GM12892 (cell line): Measurements from ENCODE around the gene ECHS1.
A peak's percentile ranks its signal among the peaks of the same experiment; 100 is the strongest.

Source experiments
- DNase-seq: peaks from one replicate; pipeline ENCODE4 v3.0.0; 2011; ENCODE audit not compliant: insufficient read length
- FAIRE-seq: peaks from 2 replicates; lab custom pipeline; 2011; peaks lifted over from hg19 to GRCh38; lab: Jason Lieb, UNC
- POLR2A ChIP-seq: IDR thresholded peaks from 2 replicates; pipeline ENCODE4 v1.6.1; 2011; ENCODE audit warnings: low read depth, low read length, control low read depth
- POLR2AphosphoS5 ChIP-seq: IDR thresholded peaks from 2 replicates; pipeline ENCODE4 v1.6.1; 2011; ENCODE audit warnings: low read depth, low read length, control low read depth
- TAF1 ChIP-seq: IDR thresholded peaks from 2 replicates; pipeline ENCODE4 v1.6.1; 2011; ENCODE audit warnings: low read depth, mild to moderate bottlenecking, control low read depth, low read length, borderline replicate concordance

The ECHS1 gene

GRCh38 chr10:133351408-133352318 lies 21.5 kb downstream of the ECHS1 start:
- TF ChIP-seq POLR2AphosphoS5 = no peak
- TF ChIP-seq POLR2A = no peak
- TF ChIP-seq TAF1 = no peak
- FAIRE-seq (no peak), DNase-seq (no peak)

DNA sequence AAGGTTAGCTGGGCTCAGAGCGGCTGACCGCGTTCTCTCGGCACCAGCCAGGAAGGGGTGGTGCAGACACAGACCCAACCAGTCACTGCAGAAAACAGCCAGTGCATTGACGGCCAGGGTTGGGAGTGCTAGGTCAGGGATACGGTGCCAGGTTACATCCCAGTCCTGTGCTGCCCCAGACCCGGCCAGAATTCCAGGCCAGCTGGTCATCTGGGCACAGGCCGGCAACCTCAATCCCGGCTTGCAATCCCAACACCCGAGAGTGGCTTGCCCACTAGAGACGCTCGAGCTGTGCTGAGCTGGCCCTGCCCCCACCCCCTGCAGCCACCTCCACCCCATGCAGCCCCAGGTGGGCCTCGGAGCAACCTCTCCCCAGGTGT lies 22.2 kb downstream of the ECHS1 start:
- TF ChIP-seq POLR2A (no peak), POLR2AphosphoS5 (no peak), TAF1 (no peak)
- DNase-seq (no peak), FAIRE-seq (no peak)

- TF ChIP-seq TAF1 = no peak
- TF ChIP-seq POLR2AphosphoS5 = peak; percentile 19; the same call in 1 of the 2 replicates
- DNase-seq (no peak), FAIRE-seq (no peak)
Measured at GRCh38 chr10:133350283-133350949, 22.7 kb downstream of the ECHS1 start.

GRCh38 chr10:133349577-133350011 lies 23.6 kb downstream of the ECHS1 start:
- no peak for TF ChIP-seq TAF1
- TF ChIP-seq POLR2A = no peak
- no peak for TF ChIP-seq POLR2AphosphoS5
- no peak for DNase-seq
- FAIRE-seq = no peak

DNA sequence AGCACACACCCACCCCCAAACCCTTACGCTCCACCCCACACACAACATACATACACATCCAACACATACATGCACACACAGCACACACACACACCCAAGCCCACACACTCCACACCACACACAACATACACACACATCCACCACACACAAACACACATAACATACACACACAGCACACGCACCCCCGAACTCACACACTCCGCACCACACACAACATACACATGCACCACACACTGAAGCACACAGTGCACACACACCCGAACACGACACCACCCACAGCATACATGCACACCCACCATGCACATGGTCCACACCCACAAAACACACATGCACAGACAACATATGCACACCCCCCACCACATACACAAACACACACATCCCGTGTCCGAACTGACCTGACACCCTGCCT lies 24.0 kb downstream of the ECHS1 start:
- no peak for FAIRE-seq
- TF ChIP-seq TAF1 (no peak), POLR2AphosphoS5 (no peak; the same call in 1 of the 2 replicates), POLR2A (no peak)
- DNase-seq = no peak

DNA sequence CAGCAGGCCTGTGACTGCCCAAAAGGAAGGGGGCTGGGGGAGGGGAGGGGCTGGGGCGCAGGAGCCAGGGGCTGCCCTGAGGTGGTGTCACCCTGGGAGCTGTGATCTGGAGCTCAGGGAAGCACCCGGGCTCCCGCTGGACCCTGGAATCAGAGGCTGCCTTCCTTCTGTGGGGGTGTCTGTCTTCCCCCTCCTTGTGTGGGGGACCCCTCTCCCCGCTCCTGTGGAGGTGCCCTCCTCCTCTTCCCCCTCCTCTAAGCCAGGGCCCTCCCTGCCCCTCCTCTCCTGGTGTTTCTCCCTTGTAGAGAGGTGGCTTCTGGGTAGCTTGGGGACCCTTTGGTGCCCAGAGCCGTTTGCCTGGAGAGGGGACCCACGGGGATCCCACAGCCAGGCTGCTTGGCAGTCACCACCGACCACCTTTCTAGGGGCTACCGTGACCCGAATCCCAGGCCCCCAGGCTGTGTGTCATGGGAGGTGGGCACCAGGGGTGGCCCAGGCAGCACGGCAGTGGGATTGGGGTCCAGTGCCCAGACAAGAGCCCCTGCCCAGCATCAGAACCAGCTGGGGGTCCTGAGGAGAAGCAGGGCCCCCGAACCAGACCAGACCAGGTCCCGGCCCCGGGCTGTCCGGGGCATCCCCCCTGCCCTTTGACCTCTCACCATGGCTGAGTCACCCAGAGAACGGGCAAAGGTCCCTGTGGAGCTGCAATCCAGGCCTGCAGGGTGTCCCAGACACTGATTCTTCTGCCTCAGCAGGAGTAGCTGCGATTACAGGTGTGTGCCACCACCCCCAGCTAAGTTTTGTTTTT lies 25.2 kb downstream of the ECHS1 start:
- FAIRE-seq (no peak), DNase-seq (no peak)
- TF ChIP-seq TAF1 (no peak), POLR2AphosphoS5 (no peak), POLR2A (no peak)

GRCh38 chr10:133346413-133346812 lies 26.7 kb downstream of the ECHS1 start:
- DNase-seq = no peak
- TF ChIP-seq TAF1 = no peak
- no peak for TF ChIP-seq POLR2A
- no peak for TF ChIP-seq POLR2AphosphoS5
- FAIRE-seq = no peak

DNA sequence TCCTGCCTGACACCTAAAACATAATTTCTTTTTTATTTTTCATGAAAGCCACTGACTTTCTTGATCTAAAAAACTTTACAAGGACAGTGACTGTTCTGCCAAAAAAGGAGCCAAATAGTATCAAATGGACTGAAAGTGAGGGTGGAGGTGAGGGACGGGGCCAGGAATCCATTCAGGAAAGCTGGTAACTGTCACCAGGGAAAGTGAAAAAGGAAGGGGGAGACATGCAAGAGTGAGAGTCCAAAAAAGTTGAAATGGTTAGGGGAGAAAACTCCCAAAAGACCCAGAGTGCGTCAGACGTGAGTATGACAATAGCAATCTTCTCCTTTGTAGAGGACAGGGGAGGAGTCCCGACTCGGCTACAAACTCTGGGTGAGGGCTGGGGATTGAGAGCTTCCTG lies 28.9 kb downstream of the ECHS1 start:
- no peak for TF ChIP-seq POLR2AphosphoS5
- TF ChIP-seq TAF1 = no peak
- TF ChIP-seq POLR2A = no peak
- no peak for FAIRE-seq
- no peak for DNase-seq

- no peak for FAIRE-seq
- TF ChIP-seq TAF1 (no peak), POLR2AphosphoS5 (no peak), POLR2A (no peak)
- DNase-seq = no peak
Measured at GRCh38 chr10:133343558-133343957, 29.6 kb downstream of the ECHS1 start.

DNA sequence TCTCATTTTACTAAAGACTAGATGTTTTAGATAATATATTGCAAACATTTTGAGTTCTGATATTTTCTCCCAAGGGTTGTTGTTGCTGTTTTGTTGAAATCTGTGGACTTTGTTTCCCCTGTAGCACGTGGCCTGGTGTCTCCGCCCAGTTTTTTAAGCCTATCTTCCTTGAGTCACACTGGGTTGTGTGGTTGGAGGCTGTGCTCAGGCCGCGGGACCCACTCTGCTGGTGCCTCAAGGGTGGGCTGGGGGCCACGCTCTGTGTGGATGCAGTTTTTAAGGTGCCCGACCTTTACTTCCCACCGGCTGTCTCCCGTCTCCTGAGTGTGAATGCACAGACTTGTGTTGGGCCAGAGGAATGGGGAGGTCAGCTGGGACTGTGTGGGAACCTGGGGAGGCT lies 30.2 kb downstream of the ECHS1 start:
- FAIRE-seq (no peak), DNase-seq (no peak)
- no peak for TF ChIP-seq POLR2AphosphoS5

DNA sequence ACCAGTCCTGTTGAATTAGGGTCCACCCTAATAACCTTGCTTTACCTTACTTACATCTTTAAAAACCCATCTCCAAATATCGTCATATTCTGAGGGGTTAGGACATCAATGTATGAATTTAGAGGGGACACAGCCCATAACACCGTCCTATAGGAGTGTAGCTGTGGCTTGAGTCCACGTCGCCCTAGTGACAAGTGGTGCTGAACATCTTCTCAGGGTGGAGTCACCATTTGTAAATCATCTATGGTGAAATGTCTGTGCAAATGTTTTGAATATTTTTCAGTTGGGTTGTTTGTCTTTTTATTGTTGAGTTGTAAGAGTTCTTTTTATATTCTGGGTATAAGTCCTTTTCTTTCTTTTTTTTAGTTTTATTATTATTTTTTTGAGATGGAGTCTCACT lies 31.2 kb downstream of the ECHS1 start:
- TF ChIP-seq POLR2A = no peak
- no peak for TF ChIP-seq TAF1
- no peak for TF ChIP-seq POLR2AphosphoS5
- FAIRE-seq = no peak

More for the DNA sequence above, 31.2 kb downstream of the ECHS1 start:
- no peak for DNase-seq
